ENCODE results near the gene SWT1.
"Not testable (repeated sequence)": the region's sequence is repeated elsewhere in the genome, so short reads cannot be mapped to it uniquely, and the experiment has no call there.

The SWT1 gene

GRCh38 chr1:185170291-185170848 is 13.4 kb downstream of the SWT1 start:
- peaks cover 4% of the 10 kb centered on the region for H3K36me3 ChIP-seq (ENCODE audit: control insufficient read depth, insufficient read depth, low read length)
- H3K4me1 ChIP-seq (ENCODE audit: control insufficient read depth, insufficient read depth, low read length): no peaks in the 10 kb centered on the region
- no peak overlapping the region for H3K4me3 ChIP-seq (ENCODE audit: insufficient read depth, low read depth, low read length)
- WGBS, 2 experiments: 35 to 36% methylated on average over 5 of the region's 5 CpGs
- H3K27ac ChIP-seq (ENCODE audit: insufficient read depth, low read depth, low read length, poor library complexity, severe bottlenecking): no peak overlapping the region
- H3K9me3 ChIP-seq (ENCODE audit: control insufficient read depth, low read length): no peaks in the 10 kb centered on the region
- H3K27me3 ChIP-seq (ENCODE audit: control insufficient read depth, insufficient read depth, low read length, poor library complexity, severe bottlenecking): no peaks in the 10 kb centered on the region

- Histone ChIP-seq H3K9me3 (ENCODE audit: control insufficient read depth, low read length) (no peaks in the 10 kb centered on the region), H3K36me3 (ENCODE audit: control insufficient read depth, insufficient read depth, low read length) (no peaks in the 10 kb centered on the region), H3K27ac (ENCODE audit: insufficient read depth, low read depth, low read length, poor library complexity, severe bottlenecking) (no peak overlapping the region), H3K27me3 (ENCODE audit: control insufficient read depth, insufficient read depth, low read length, poor library complexity, severe bottlenecking) (no peaks in the 10 kb centered on the region), H3K4me3 (ENCODE audit: insufficient read depth, low read depth, low read length) (no peak overlapping the region), H3K4me1 (ENCODE audit: control insufficient read depth, insufficient read depth, low read length) (no peaks in the 10 kb centered on the region)
- WGBS, 2 experiments: 83 to 87% methylated on average over 1 of the region's 1 CpG
Observed at GRCh38 chr1:185193756-185194155, 36.8 kb downstream of the SWT1 start.

GRCh38 chr1:185198712-185199111 is 41.7 kb downstream of the SWT1 start:
- not testable (repeated sequence) for H3K36me3 ChIP-seq (ENCODE audit: control insufficient read depth, insufficient read depth, low read length); H3K27ac ChIP-seq (ENCODE audit: insufficient read depth, low read depth, low read length, poor library complexity, severe bottlenecking); H3K27me3 ChIP-seq (ENCODE audit: control insufficient read depth, insufficient read depth, low read length, poor library complexity, severe bottlenecking); H3K4me3 ChIP-seq (ENCODE audit: insufficient read depth, low read depth, low read length); H3K9me3 ChIP-seq (ENCODE audit: control insufficient read depth, low read length); H3K4me1 ChIP-seq (ENCODE audit: control insufficient read depth, insufficient read depth, low read length)
- WGBS, 2 experiments: 85 to 93% methylated on average over 4 of the region's 4 CpGs

GRCh38 chr1:185200889-185201288 is 43.9 kb downstream of the SWT1 start:
- H3K27me3 ChIP-seq (ENCODE audit: control insufficient read depth, insufficient read depth, low read length, poor library complexity, severe bottlenecking): no peaks in the 10 kb centered on the region
- WGBS, 2 experiments: 89 to 94% methylated on average over 8 of the region's 8 CpGs
- H3K4me1 ChIP-seq (ENCODE audit: control insufficient read depth, insufficient read depth, low read length): no peaks in the 10 kb centered on the region
- no peaks in the 10 kb centered on the region for H3K9me3 ChIP-seq (ENCODE audit: control insufficient read depth, low read length)
- no peak overlapping the region for H3K4me3 ChIP-seq (ENCODE audit: insufficient read depth, low read depth, low read length)
- H3K27ac ChIP-seq (ENCODE audit: insufficient read depth, low read depth, low read length, poor library complexity, severe bottlenecking): no peak overlapping the region
- no peaks in the 10 kb centered on the region for H3K36me3 ChIP-seq (ENCODE audit: control insufficient read depth, insufficient read depth, low read length)

- H3K36me3 ChIP-seq (ENCODE audit: control insufficient read depth, insufficient read depth, low read length): no peaks in the 10 kb centered on the region
- H3K4me1 ChIP-seq (ENCODE audit: control insufficient read depth, insufficient read depth, low read length): no peaks in the 10 kb centered on the region
Observed at GRCh38 chr1:185207170-185207569, 50.2 kb downstream of the SWT1 start.

GRCh38 chr1:185207980-185208602 is 51.1 kb downstream of the SWT1 start:
- H3K27me3 ChIP-seq (ENCODE audit: control insufficient read depth, insufficient read depth, low read length, poor library complexity, severe bottlenecking): no peaks in the 10 kb centered on the region
- H3K36me3 ChIP-seq (ENCODE audit: control insufficient read depth, insufficient read depth, low read length): no peaks in the 10 kb centered on the region
- H3K9me3 ChIP-seq (ENCODE audit: control insufficient read depth, low read length): no peaks in the 10 kb centered on the region
- no peak overlapping the region for H3K27ac ChIP-seq (ENCODE audit: insufficient read depth, low read depth, low read length, poor library complexity, severe bottlenecking)
- WGBS, 2 experiments: 84% methylated on average over 2 of the region's 3 CpGs; no CpG with 5 or more reads in 1 of the 2 experiments
- no peaks in the 10 kb centered on the region for H3K4me1 ChIP-seq (ENCODE audit: control insufficient read depth, insufficient read depth, low read length)
- H3K4me3 ChIP-seq (ENCODE audit: insufficient read depth, low read depth, low read length): no peak overlapping the region

More at GRCh38 chr1:185207170-185207569, 50.2 kb downstream of the SWT1 start:
- Histone ChIP-seq H3K27me3 (ENCODE audit: control insufficient read depth, insufficient read depth, low read length, poor library complexity, severe bottlenecking) (no peaks in the 10 kb centered on the region), H3K27ac (ENCODE audit: insufficient read depth, low read depth, low read length, poor library complexity, severe bottlenecking) (no peak overlapping the region), H3K4me3 (ENCODE audit: insufficient read depth, low read depth, low read length) (no peak overlapping the region), H3K9me3 (ENCODE audit: control insufficient read depth, low read length) (no peaks in the 10 kb centered on the region)

GRCh38 chr1:185208626-185209180 is 51.7 kb downstream of the SWT1 start:
- no peaks in the 10 kb centered on the region for H3K27me3 ChIP-seq (ENCODE audit: control insufficient read depth, insufficient read depth, low read length, poor library complexity, severe bottlenecking)
- H3K4me3 ChIP-seq (ENCODE audit: insufficient read depth, low read depth, low read length): no peak overlapping the region
- H3K36me3 ChIP-seq (ENCODE audit: control insufficient read depth, insufficient read depth, low read length): no peaks in the 10 kb centered on the region
- no peaks in the 10 kb centered on the region for H3K4me1 ChIP-seq (ENCODE audit: control insufficient read depth, insufficient read depth, low read length)
- 92 to 97% methylated on average over 3 to 5 of the region's 5 CpGs for WGBS, 2 experiments
- H3K9me3 ChIP-seq (ENCODE audit: control insufficient read depth, low read length): no peaks in the 10 kb centered on the region
- H3K27ac ChIP-seq (ENCODE audit: insufficient read depth, low read depth, low read length, poor library complexity, severe bottlenecking): no peak overlapping the region

DNA sequence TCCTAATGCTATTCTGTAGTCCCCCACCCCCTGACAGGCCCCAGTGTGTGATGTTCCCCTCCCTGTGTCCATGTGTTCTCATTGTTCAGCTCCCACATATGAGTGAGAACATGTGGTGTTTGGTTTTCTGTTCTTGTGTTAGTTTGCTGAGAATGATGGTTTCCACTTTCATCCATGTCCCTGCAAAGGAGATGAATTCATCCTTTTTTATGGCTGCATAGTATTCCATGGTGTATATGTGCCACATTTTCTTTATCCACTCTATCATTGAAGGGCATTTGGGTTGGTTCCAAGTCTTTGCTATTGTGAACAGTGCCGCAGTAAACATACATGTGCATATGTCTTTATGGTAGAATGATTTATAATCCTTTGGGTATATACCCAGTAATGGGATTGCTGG is 52.4 kb downstream of the SWT1 start:
- H3K9me3 ChIP-seq (ENCODE audit: control insufficient read depth, low read length); H3K27ac ChIP-seq (ENCODE audit: insufficient read depth, low read depth, low read length, poor library complexity, severe bottlenecking); H3K4me1 ChIP-seq (ENCODE audit: control insufficient read depth, insufficient read depth, low read length); H3K4me3 ChIP-seq (ENCODE audit: insufficient read depth, low read depth, low read length); H3K36me3 ChIP-seq (ENCODE audit: control insufficient read depth, insufficient read depth, low read length); H3K27me3 ChIP-seq (ENCODE audit: control insufficient read depth, insufficient read depth, low read length, poor library complexity, severe bottlenecking): not testable (repeated sequence)
- 63 to 92% methylated on average over 1 of the region's 1 CpG for WGBS, 2 experiments

DNA sequence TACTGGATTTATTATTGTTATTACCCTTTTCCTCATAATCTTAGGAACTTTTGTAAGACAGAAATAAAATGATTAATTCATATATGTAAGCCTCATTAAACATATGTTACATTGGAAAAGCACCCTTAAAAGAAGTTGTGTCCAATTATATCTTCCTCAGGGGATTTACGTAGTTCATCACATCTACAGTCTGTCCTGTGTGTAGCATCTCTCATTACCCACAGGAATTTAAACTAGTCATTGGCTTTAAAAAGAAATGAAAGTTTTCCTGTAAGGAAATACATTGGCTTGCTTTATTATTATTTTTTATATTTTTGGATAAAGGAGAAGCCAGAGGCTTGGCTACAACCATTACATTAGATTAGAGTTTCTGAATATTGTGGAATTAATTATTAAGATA is 56.1 kb downstream of the SWT1 start:
- Histone ChIP-seq H3K4me1 (ENCODE audit: control insufficient read depth, insufficient read depth, low read length) (no peaks in the 10 kb centered on the region), H3K9me3 (ENCODE audit: control insufficient read depth, low read length) (no peaks in the 10 kb centered on the region), H3K27me3 (ENCODE audit: control insufficient read depth, insufficient read depth, low read length, poor library complexity, severe bottlenecking) (no peaks in the 10 kb centered on the region), H3K27ac (ENCODE audit: insufficient read depth, low read depth, low read length, poor library complexity, severe bottlenecking) (no peak overlapping the region), H3K4me3 (ENCODE audit: insufficient read depth, low read depth, low read length) (no peak overlapping the region), H3K36me3 (ENCODE audit: control insufficient read depth, insufficient read depth, low read length) (no peaks in the 10 kb centered on the region)
- WGBS, 2 experiments: 100% methylated on average over 1 of the region's 1 CpG

DNA sequence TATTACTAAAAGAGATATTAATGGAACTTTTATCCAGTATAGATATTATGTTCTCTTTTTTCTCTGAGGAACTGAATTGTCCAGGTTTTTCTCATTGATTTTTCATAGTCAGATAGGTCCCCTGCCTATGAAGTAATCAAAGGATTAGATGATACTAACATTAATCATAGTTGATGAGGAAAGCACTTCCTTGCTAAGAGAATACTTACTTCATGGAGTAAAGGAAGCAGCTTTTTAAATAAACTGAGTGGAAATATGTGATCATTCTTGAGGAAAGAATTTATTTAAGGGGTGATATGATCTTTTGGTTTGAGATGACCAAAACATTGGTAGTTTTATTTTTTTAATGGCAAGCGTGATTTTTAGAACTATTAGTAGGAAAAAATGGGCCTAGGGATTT is 58.9 kb downstream of the SWT1 start:
- no peaks in the 10 kb centered on the region for H3K4me1 ChIP-seq (ENCODE audit: control insufficient read depth, insufficient read depth, low read length)
- no peaks in the 10 kb centered on the region for H3K27me3 ChIP-seq (ENCODE audit: control insufficient read depth, insufficient read depth, low read length, poor library complexity, severe bottlenecking)
- no peaks in the 10 kb centered on the region for H3K36me3 ChIP-seq (ENCODE audit: control insufficient read depth, insufficient read depth, low read length)
- H3K27ac ChIP-seq (ENCODE audit: insufficient read depth, low read depth, low read length, poor library complexity, severe bottlenecking): no peak overlapping the region
- 97 to 98% methylated on average over 1 of the region's 1 CpG for WGBS, 2 experiments
- H3K9me3 ChIP-seq (ENCODE audit: control insufficient read depth, low read length): no peaks in the 10 kb centered on the region
- no peak overlapping the region for H3K4me3 ChIP-seq (ENCODE audit: insufficient read depth, low read depth, low read length)

All from ectodermal cell (in vitro differentiated cells).